Measurements from ENCODE around the gene ABR. TPM values are rescaled to one million over a fixed set of nuclear protein-coding genes. Genes with fewer than 3 reads are reported as not detected.

ABR gene
- total and polyA plus RNA-seq, 2 of the 13 experiments (the other 11 are each of a cell fraction or from before 2014, with no cell fraction given): 12.4 to 40.4 TPM

DNA sequence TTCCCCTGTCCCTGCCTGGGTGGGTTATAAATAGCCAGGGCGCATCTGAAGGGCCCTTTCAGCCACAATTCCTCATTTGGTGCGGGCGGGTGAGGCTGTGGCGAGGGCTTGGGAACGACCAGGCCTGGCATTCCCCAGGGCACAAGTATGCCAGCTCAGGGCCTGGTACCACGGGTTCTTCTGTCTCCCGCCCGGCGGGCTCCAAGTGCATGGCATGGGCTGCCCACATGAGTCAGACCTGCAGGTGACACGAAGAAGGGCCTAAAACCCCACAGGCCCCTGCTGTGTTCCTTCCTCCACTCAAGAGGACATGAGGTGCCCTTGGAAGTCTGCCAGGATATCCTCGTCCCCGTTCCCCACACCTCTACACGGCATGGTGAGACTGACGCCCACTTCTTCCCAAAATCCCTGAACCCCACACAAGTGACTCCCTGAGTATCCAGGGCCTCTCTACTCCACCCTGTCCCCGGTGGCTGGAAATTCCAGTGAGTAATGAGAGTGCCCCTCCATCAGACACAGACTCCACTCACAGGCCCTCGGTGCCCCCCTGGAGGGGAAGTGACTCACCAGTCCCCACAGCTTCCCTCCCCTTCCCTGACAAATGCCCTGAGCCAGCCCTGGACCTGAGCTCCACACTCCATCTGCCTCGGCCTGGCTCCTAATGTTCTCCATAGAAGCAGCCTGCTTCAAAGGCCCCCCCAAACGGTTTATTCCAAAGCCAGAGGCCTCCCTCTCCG, 68.8 kb downstream of the ABR start:
- Histone ChIP-seq H3K9ac (ENCODE audit: insufficient read depth, low read depth, low read length) (peak overlapping the region; percentile 76), H3K36me3 (replicated peaks in 1 of 2; ENCODE audit: control insufficient read depth in 1 of 2, insufficient read depth in 2 of 2, low read length in 2 of 2) (no peaks in the 10 kb centered on the region), H4K20me1 (ENCODE audit: insufficient read depth, low read length) (no peaks in the 10 kb centered on the region), H3K4me3 (replicated peaks in 1 of 3; ENCODE audit: insufficient read depth in 1 of 3, low read depth in 2 of 3, low read length in 3 of 3) (peak overlapping the region in 2 of 3 experiments; percentile 81 to 89; a peak in 4 of 6 replicates), H3K9me3 (ENCODE audit: low read length) (no peaks in the 10 kb centered on the region), H3K79me2 (ENCODE audit: insufficient read depth, low read length) (no peaks in the 10 kb centered on the region), H3K4me1 (ENCODE audit: insufficient read depth, low read length) (peaks cover 68% of the 10 kb centered on the region), H3K27ac (ENCODE audit: extremely low read length, insufficient read depth, low read length) (peak overlapping the region; percentile 46), H2AFZ (ENCODE audit: low read length) (no peak overlapping the region), H3K27me3 (ENCODE audit: control insufficient read depth in 1 of 2, insufficient read depth in 2 of 2, low read length in 2 of 2) (no peaks in the 10 kb centered on the region), H3K4me2 (ENCODE audit: low read depth, low read length) (peak overlapping the region; percentile 100)
- WGBS (ENCODE audit: low lambda C conversion rate): 17% methylated on average over 12 of the region's 19 CpGs
- ChIA-PET CTCF (ENCODE audit: low intra/inter-chr PET ratio, low total read pairs) (no interaction called here), POLR2A (interaction anchor here (0.6 to 2.3 kb wide), 5 partner anchors 9 to 346 kb away, joined by 3 to 8 read pairs (median 3); no protein-coding TSS in a partner anchor)
- peak; percentile 44 for ATAC-seq
- FAIRE-seq: peak; percentile 23
- intact Hi-C loops (cut with micrococcal nuclease; ENCODE audit: unreplicated experiment) (no loop called here), in situ Hi-C loops (cut with HindIII; ENCODE audit: extremely low pct_ligation_motif_present, low pct_unique_long_range_greater_than_20kb) (no loop called here)
- DNase-seq (ENCODE audit: low spot score): peak; percentile 79
- BruUV-seq (replicated peaks): no TSS peak
- TF ChIP-seq, protein P1, sequence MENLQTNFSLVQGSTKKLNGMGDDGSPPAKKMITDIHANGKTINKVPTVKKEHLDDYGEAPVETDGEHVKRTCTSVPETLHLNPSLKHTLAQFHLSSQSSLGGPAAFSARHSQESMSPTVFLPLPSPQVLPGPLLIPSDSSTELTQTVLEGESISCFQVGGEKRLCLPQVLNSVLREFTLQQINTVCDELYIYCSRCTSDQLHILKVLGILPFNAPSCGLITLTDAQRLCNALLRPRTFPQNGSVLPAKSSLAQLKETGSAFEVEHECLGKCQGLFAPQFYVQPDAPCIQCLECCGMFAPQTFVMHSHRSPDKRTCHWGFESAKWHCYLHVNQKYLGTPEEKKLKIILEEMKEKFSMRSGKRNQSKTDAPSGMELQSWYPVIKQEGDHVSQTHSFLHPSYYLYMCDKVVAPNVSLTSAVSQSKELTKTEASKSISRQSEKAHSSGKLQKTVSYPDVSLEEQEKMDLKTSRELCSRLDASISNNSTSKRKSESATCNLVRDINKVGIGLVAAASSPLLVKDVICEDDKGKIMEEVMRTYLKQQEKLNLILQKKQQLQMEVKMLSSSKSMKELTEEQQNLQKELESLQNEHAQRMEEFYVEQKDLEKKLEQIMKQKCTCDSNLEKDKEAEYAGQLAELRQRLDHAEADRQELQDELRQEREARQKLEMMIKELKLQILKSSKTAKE (CRISPR knock-in tag; IDR thresholded peaks at IDR 0.05; ENCODE audit: borderline replicate concordance): no peak
- TF ChIP-seq AGO1 (IDR thresholded peaks at IDR 0.05; ENCODE audit: low read depth, low read length, poor library complexity, severe bottlenecking): peak; percentile 54
- peak; percentile 50; the same call in 1 of the 2 replicates for TF ChIP-seq MAZ (IDR thresholded peaks at IDR 0.05; ENCODE audit: borderline replicate concordance, low read depth, low read length)
- peak; percentile 26; the same call in 1 of the 2 replicates for TF ChIP-seq MAZ (CRISPR knock-in tag; IDR thresholded peaks at IDR 0.05; ENCODE audit: low read depth)
- TF ChIP-seq MAFK (conservative IDR thresholded peaks at IDR 0.05 in 1 of 2, IDR thresholded peaks at IDR 0.05 in 1 of 2; ENCODE audit: low read length in 2 of 2): no peak
- TF ChIP-seq ZNF878 (CRISPR knock-in tag; IDR thresholded peaks at IDR 0.05): no peak
- TF ChIP-seq ZNF761 (CRISPR knock-in tag; conservative IDR thresholded peaks at IDR 0.05): 0 out of 2 replicates have a peak, but pooled peaks have one; percentile 31
- peak; percentile 19; the same call in 1 of the 2 replicates for TF ChIP-seq YEATS2 (CRISPR knock-in tag; IDR thresholded peaks at IDR 0.05; ENCODE audit: borderline replicate concordance)
- TF ChIP-seq SP4 (CRISPR knock-in tag; IDR thresholded peaks at IDR 0.05): no peak
- TF ChIP-seq, protein P2, sequence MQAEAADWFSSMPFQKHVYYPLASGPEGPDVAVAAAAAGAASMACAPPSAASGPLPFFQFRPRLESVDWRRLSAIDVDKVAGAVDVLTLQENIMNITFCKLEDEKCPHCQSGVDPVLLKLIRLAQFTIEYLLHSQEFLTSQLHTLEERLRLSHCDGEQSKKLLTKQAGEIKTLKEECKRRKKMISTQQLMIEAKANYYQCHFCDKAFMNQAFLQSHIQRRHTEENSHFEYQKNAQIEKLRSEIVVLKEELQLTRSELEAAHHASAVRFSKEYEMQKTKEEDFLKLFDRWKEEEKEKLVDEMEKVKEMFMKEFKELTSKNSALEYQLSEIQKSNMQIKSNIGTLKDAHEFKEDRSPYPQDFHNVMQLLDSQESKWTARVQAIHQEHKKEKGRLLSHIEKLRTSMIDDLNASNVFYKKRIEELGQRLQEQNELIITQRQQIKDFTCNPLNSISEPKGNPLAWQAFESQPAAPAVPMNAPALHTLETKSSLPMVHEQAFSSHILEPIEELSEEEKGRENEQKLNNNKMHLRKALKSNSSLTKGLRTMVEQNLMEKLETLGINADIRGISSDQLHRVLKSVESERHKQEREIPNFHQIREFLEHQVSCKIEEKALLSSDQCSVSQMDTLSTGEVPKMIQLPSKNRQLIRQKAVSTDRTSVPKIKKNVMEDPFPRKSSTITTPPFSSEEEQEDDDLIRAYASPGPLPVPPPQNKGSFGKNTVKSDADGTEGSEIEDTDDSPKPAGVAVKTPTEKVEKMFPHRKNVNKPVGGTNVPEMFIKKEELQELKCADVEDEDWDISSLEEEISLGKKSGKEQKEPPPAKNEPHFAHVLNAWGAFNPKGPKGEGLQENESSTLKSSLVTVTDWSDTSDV (CRISPR knock-in tag; IDR thresholded peaks at IDR 0.05): 0 out of 2 replicates have a peak, but pooled peaks have one; percentile 7
- TF ChIP-seq SAP130 (CRISPR knock-in tag; IDR thresholded peaks at IDR 0.05; ENCODE audit: low read depth): peak; percentile 62
- TF ChIP-seq ZSCAN22 (CRISPR knock-in tag; IDR thresholded peaks at IDR 0.05): 0 out of 2 replicates have a peak, but pooled peaks have one; percentile 51
- TF ChIP-seq KDM2A (CRISPR knock-in tag; IDR thresholded peaks at IDR 0.05; ENCODE audit: borderline replicate concordance, low read depth): peak; percentile 19; the same call in 1 of the 2 replicates
- TF ChIP-seq NFATC3 (CRISPR knock-in tag; IDR thresholded peaks at IDR 0.05): 0 out of 2 replicates have a peak, but pooled peaks have one; percentile 62
- TF ChIP-seq POLR2A (IDR thresholded peaks at IDR 0.05; ENCODE audit: insufficient read depth in 1 of 2, low read depth in 2 of 2, low read length in 2 of 2): peak in 1 of 2 experiments; percentile 41; a peak in 1 of 4 replicates
- no peak for TF ChIP-seq ZNF773 (CRISPR knock-in tag; IDR thresholded peaks at IDR 0.05; ENCODE audit: borderline replicate concordance)
- peak; percentile 75 for TF ChIP-seq XRCC5 (optimal IDR thresholded peaks at IDR 0.05; ENCODE audit: low read length)
